Neural progenitor cell (in vitro differentiated cells): Measurements from ENCODE around the gene SHISAL1. TPM values are rescaled to one million over a fixed set of nuclear protein-coding genes. Genes with fewer than 3 reads are reported as not detected.

Source experiments
- DNase-seq: peaks from one replicate; pipeline ENCODE4 v3.0.0-alpha.2; 2016; ENCODE audit warnings: low spot score
- H2AFZ ChIP-seq: fragments of 200-600 bp; sonication (generic); replicated peaks from 2 replicates; pipeline ENCODE4 v1.6.1; 2016; ENCODE audit warnings: antibody characterized with exemption
- H3F3A ChIP-seq: fragments of 200-600 bp; sonication (generic); 2 replicates; pipeline ENCODE4 v1.6.1; 2016; ENCODE audit warnings: antibody characterized with exemption, low read depth
- H3K27ac ChIP-seq: fragments of 200-600 bp; sonication (generic); 2 replicates; pipeline ENCODE4 v1.5.1; 2016; ENCODE audit warnings: mild to moderate bottlenecking
- H3K27me3 ChIP-seq: fragments of 200-600 bp; sonication (generic); 2 replicates; pipeline ENCODE4 v1.6.1; 2016; ENCODE audit warnings: mild to moderate bottlenecking, moderate library complexity
- H3K36me3 ChIP-seq: fragments of 200-600 bp; sonication (generic); 2 replicates; pipeline ENCODE4 v1.5.1; 2016
- H3K4me1 ChIP-seq: fragments of 200-600 bp; sonication (generic); 2 replicates; pipeline ENCODE4 v1.6.1; 2016; ENCODE audit warnings: mixed run types
- H3K4me2 ChIP-seq: fragments of 200-600 bp; sonication (generic); 2 replicates; pipeline ENCODE4 v1.6.1; 2016
- H3K4me3 ChIP-seq: fragments of 200-600 bp; sonication (generic); 2 replicates; pipeline ENCODE4 v1.5.1; 2016
- H3K79me2 ChIP-seq: fragments of 200-600 bp; sonication (generic); 2 replicates; pipeline ENCODE4 v1.6.1; 2016; ENCODE audit warnings: low read depth
- H3K9ac ChIP-seq: fragments of 200-600 bp; sonication (generic); 2 replicates; pipeline ENCODE4 v1.6.1; 2016
- H3K9me3 ChIP-seq: fragments of 200-600 bp; sonication (generic); 2 replicates; pipeline ENCODE4 v1.5.1; 2016; ENCODE audit warnings: low read depth
- H4K20me1 ChIP-seq: fragments of 200-600 bp; sonication (generic); 2 replicates; pipeline ENCODE4 v1.6.1; 2016; ENCODE audit warnings: low read depth
- H3K27ac Mint-ChIP-seq: 3 replicates; pipeline ENCODE4 v1.8.0; 2021; ENCODE audit warnings: mixed read lengths
- H3K27me3 Mint-ChIP-seq: 2 replicates; pipeline ENCODE4 v1.8.0; 2022; ENCODE audit warnings: low read depth, mild to moderate bottlenecking, inconsistent platforms, moderate library complexity, mixed read lengths; ENCODE audit not compliant: insufficient read depth
- H3K36me3 Mint-ChIP-seq: 3 replicates; pipeline ENCODE4 v1.8.0; 2021; ENCODE audit warnings: mixed read lengths
- H3K4me1 Mint-ChIP-seq: 3 replicates; pipeline ENCODE4 v1.8.0; 2021; ENCODE audit warnings: mixed read lengths
- H3K4me3 Mint-ChIP-seq: 3 replicates; pipeline ENCODE4 v1.8.0; 2021; ENCODE audit warnings: mild to moderate bottlenecking, moderate library complexity, mixed read lengths
- H3K9me3 Mint-ChIP-seq: 3 replicates; pipeline ENCODE4 v1.8.0; 2020; ENCODE audit warnings: mixed read lengths
- CTCF ChIP-seq: fragments of 200-600 bp; sonication (generic); IDR thresholded peaks from 2 replicates; pipeline ENCODE4 v1.5.1; 2017; ENCODE audit warnings: antibody characterized with exemption, mild to moderate bottlenecking
- EZH2 ChIP-seq: fragments of 200-600 bp; sonication (generic); IDR thresholded peaks from 2 replicates; pipeline ENCODE4 v1.6.1; 2017; ENCODE audit warnings: antibody characterized with exemption, mild to moderate bottlenecking, moderate library complexity
- EZH2phosphoT487 ChIP-seq: fragments of 200-600 bp; sonication (generic); IDR thresholded peaks from 2 replicates; pipeline ENCODE4 v1.6.1; 2017; ENCODE audit warnings: antibody characterized with exemption
- total RNA-seq: library from RNA; depleted of rRNA; stranded (reverse); fragments of >200 nt; gene quantifications from 2 replicates; pipeline ENCODE4 v1.2.3, GENCODE V29; 2015; ENCODE audit warnings: low replicate concordance

SHISAL1 gene
- total RNA-seq, 1 donor from 2014 or later: 4.4 TPM

- DNase-seq: peak; percentile 72
- no peaks in the 10 kb centered on the region for H3K9me3 ChIP-seq
- no peaks in the 10 kb centered on the region for H3K36me3 ChIP-seq
- H4K20me1 ChIP-seq: no peaks in the 10 kb centered on the region
- H3K9ac ChIP-seq: no peak overlapping the region
- peaks cover 52% of the 10 kb centered on the region for H3K4me1 ChIP-seq
- peak overlapping the region; percentile 57 for H3K4me3 Mint-ChIP-seq
- peaks cover 42% of the 10 kb centered on the region for H3F3A ChIP-seq
- no peak overlapping the region for H3K4me3 ChIP-seq
- H3K27ac Mint-ChIP-seq: peak overlapping the region; percentile 95
- no peaks in the 10 kb centered on the region for H3K27me3 ChIP-seq
- H3K36me3 Mint-ChIP-seq: no peaks in the 10 kb centered on the region
- H3K27ac ChIP-seq: peak overlapping the region; percentile 21
- peaks cover 13% of the 10 kb centered on the region for H3K27me3 Mint-ChIP-seq
- H2AFZ ChIP-seq: peak overlapping the region; percentile 50
- H3K4me1 Mint-ChIP-seq: peaks cover 59% of the 10 kb centered on the region
- TF ChIP-seq CTCF: no peak
- TF ChIP-seq EZH2: no peak
- TF ChIP-seq EZH2phosphoT487: no peak
- H3K4me2 ChIP-seq: peak overlapping the region; percentile 53
- H3K9me3 Mint-ChIP-seq: peaks cover under 1% of the 10 kb centered on the region
- H3K79me2 ChIP-seq: no peaks in the 10 kb centered on the region
Observed at GRCh38 chr22:44276041-44276440, 36.7 kb downstream of the SHISAL1 start.

GRCh38 chr22:44275631-44275995 is 37.1 kb downstream of the SHISAL1 start:
- peak overlapping the region; percentile 50 for H2AFZ ChIP-seq
- Mint-ChIP-seq H3K27me3 (peaks cover 15% of the 10 kb centered on the region), H3K27ac (peak overlapping the region; percentile 95), H3K4me1 (peaks cover 59% of the 10 kb centered on the region), H3K36me3 (no peaks in the 10 kb centered on the region), H3K9me3 (no peaks in the 10 kb centered on the region), H3K4me3 (peak overlapping the region; percentile 57)
- no peaks in the 10 kb centered on the region for H3K36me3 ChIP-seq
- H3K27ac ChIP-seq: peak overlapping the region; percentile 21
- no peaks in the 10 kb centered on the region for H4K20me1 ChIP-seq
- DNase-seq: no peak
- H3K9me3 ChIP-seq: no peaks in the 10 kb centered on the region
- H3K4me2 ChIP-seq: peak overlapping the region; percentile 27
- no peak overlapping the region for H3K9ac ChIP-seq
- H3K4me1 ChIP-seq: peaks cover 56% of the 10 kb centered on the region
- H3F3A ChIP-seq: peaks cover 45% of the 10 kb centered on the region
- TF ChIP-seq EZH2phosphoT487: no peak
- H3K4me3 ChIP-seq: no peak overlapping the region
- no peaks in the 10 kb centered on the region for H3K79me2 ChIP-seq
- no peaks in the 10 kb centered on the region for H3K27me3 ChIP-seq

GRCh38 chr22:44274918-44275630 is 37.7 kb downstream of the SHISAL1 start:
- Histone ChIP-seq H3F3A (peaks cover 45% of the 10 kb centered on the region), H3K79me2 (no peaks in the 10 kb centered on the region), H3K27me3 (no peaks in the 10 kb centered on the region), H3K9me3 (no peaks in the 10 kb centered on the region), H3K9ac (no peak overlapping the region), H3K36me3 (no peaks in the 10 kb centered on the region), H3K4me1 (peaks cover 60% of the 10 kb centered on the region), H3K4me2 (peak overlapping the region; percentile 27), H4K20me1 (no peaks in the 10 kb centered on the region), H3K4me3 (no peak overlapping the region), H2AFZ (no peak overlapping the region), H3K27ac (no peak overlapping the region)
- H3K27me3 Mint-ChIP-seq: peaks cover 19% of the 10 kb centered on the region
- no peak overlapping the region for H3K27ac Mint-ChIP-seq
- H3K9me3 Mint-ChIP-seq: no peaks in the 10 kb centered on the region
- no peak overlapping the region for H3K4me3 Mint-ChIP-seq
- no peaks in the 10 kb centered on the region for H3K36me3 Mint-ChIP-seq
- H3K4me1 Mint-ChIP-seq: peaks cover 58% of the 10 kb centered on the region
- TF ChIP-seq EZH2: no peak
- TF ChIP-seq EZH2phosphoT487: no peak
- no peak for TF ChIP-seq CTCF
- DNase-seq: no peak

GRCh38 chr22:44273175-44273574 is 39.6 kb downstream of the SHISAL1 start:
- no peak overlapping the region for H3K4me2 ChIP-seq
- H3K4me1 ChIP-seq: peaks cover 56% of the 10 kb centered on the region
- H3K36me3 ChIP-seq: no peaks in the 10 kb centered on the region
- H3K27ac ChIP-seq: no peak overlapping the region
- H3K4me3 ChIP-seq: no peak overlapping the region
- peaks cover 45% of the 10 kb centered on the region for H3F3A ChIP-seq
- Mint-ChIP-seq H3K36me3 (no peaks in the 10 kb centered on the region), H3K9me3 (no peaks in the 10 kb centered on the region), H3K27me3 (peaks cover 18% of the 10 kb centered on the region), H3K4me1 (peaks cover 49% of the 10 kb centered on the region), H3K4me3 (no peak overlapping the region), H3K27ac (no peak overlapping the region)
- no peaks in the 10 kb centered on the region for H4K20me1 ChIP-seq
- no peak overlapping the region for H2AFZ ChIP-seq
- no peaks in the 10 kb centered on the region for H3K79me2 ChIP-seq
- TF ChIP-seq EZH2: no peak
- TF ChIP-seq CTCF: no peak
- TF ChIP-seq EZH2phosphoT487: no peak
- H3K9ac ChIP-seq: no peak overlapping the region
- no peaks in the 10 kb centered on the region for H3K9me3 ChIP-seq
- no peaks in the 10 kb centered on the region for H3K27me3 ChIP-seq
- DNase-seq: no peak
